ENCODE measurements around the gene MEPCE.

The MEPCE gene

GRCh38 chr7:100465299-100465698 is 35.7 kb downstream of the MEPCE start:
- DNase-seq, result no peak

- peak; percentile 74 for DNase-seq
Measured at GRCh38 chr7:100465702-100466311, 36.2 kb downstream of the MEPCE start.

- no peak for DNase-seq
Measured at GRCh38 chr7:100466653-100467605, 37.3 kb downstream of the MEPCE start.

GRCh38 chr7:100467638-100468373 is 38.2 kb downstream of the MEPCE start:
- DNase-seq, result no peak

GRCh38 chr7:100469227-100470044 is 39.8 kb downstream of the MEPCE start:
- DNase-seq, result peak; percentile 90

GRCh38 chr7:100471021-100471420 is 41.4 kb downstream of the MEPCE start:
- DNase-seq, result no peak

- no peak for DNase-seq
Measured at GRCh38 chr7:100472121-100472851, 42.7 kb downstream of the MEPCE start.

GRCh38 chr7:100472854-100473499 is 43.3 kb downstream of the MEPCE start:
- no peak for DNase-seq

GRCh38 chr7:100475549-100475948 is 45.9 kb downstream of the MEPCE start:
- no peak for DNase-seq

GRCh38 chr7:100476101-100476780 is 46.6 kb downstream of the MEPCE start:
- no peak for DNase-seq

- DNase-seq, result no peak
Measured at GRCh38 chr7:100476903-100477870, 47.6 kb downstream of the MEPCE start.

GRCh38 chr7:100477871-100478267 is 48.2 kb downstream of the MEPCE start:
- DNase-seq, result no peak

GRCh38 chr7:100478958-100479660 is 49.5 kb downstream of the MEPCE start, which contains the start of gene TSC22D4:
TSS of gene TSC22D4 (minus strand) at chr7:100479214. CDS start at chr7:100478038, 1,176 bp downstream.
- DNase-seq, result peak; percentile 94

- DNase-seq, result no peak
Measured at GRCh38 chr7:100481466-100481865, 51.8 kb downstream of the MEPCE start.

GRCh38 chr7:100482728-100483089 is 53.1 kb downstream of the MEPCE start:
- no peak for DNase-seq

- DNase-seq, result peak; percentile 80
Measured at GRCh38 chr7:100483090-100483721, 53.6 kb downstream of the MEPCE start.
